HepG2 (cell line): ENCODE data around the gene GADD45GIP1. TPM values are rescaled to one million over a fixed set of nuclear protein-coding genes. Genes with fewer than 3 reads are reported as not detected.

Experiments
- BCL6 ChIP-seq: IDR thresholded peaks from 2 replicates; pipeline ENCODE4 v1.6.1; 2016; ENCODE audit warnings: missing genetic modification reagents, missing compliant biosample characterization
- HCFC1 ChIP-seq: fragments of 150-350 bp; IDR thresholded peaks from 2 replicates; pipeline ENCODE4 v1.6.1; 2014; ENCODE audit warnings: low read depth, low read length
- HNF4G ChIP-seq, 2 experiments: sonication (generic) in 1 of 2; formaldehyde crosslinking in 1 of 2; IDR thresholded peaks; 2 replicates each; pipeline versions ENCODE4 v1.4.0 to v1.6.1; 2011 to 2020; ENCODE audit warnings: borderline replicate concordance in 2 of 2, low read depth in 2 of 2, mild to moderate bottlenecking in 2 of 2, low read length in 1 of 2, missing genetic modification reagents in 1 of 2, moderate library complexity in 1 of 2
- KMT2B ChIP-seq: IDR thresholded peaks from 2 replicates; pipeline ENCODE4 v1.6.1; 2016; ENCODE audit warnings: missing genetic modification reagents, missing compliant biosample characterization
- PAWR ChIP-seq: sonication (generic); formaldehyde crosslinking; IDR thresholded peaks from 2 replicates; pipeline ENCODE4 v1.4.0; 2020; ENCODE audit warnings: missing genetic modification reagents, mild to moderate bottlenecking, borderline replicate concordance
- ZNF142 ChIP-seq: sonication (generic); formaldehyde crosslinking; IDR thresholded peaks from 2 replicates; pipeline ENCODE4 v1.4.0; 2020; ENCODE audit warnings: missing genetic modification reagents
- ZNF589 ChIP-seq: sonication (generic); formaldehyde crosslinking; conservative IDR thresholded peaks from 2 replicates; pipeline ENCODE4 v1.8.0; 2022; ENCODE audit warnings: mild to moderate bottlenecking, moderate library complexity, missing genetic modification reagents
- ZNF660 ChIP-seq: sonication (generic); formaldehyde crosslinking; IDR thresholded peaks from 2 replicates; pipeline ENCODE4 v1.5.1; 2020; ENCODE audit warnings: mild to moderate bottlenecking, low read depth, missing genetic modification reagents, borderline replicate concordance
- ZNF678 ChIP-seq: sonication (generic); formaldehyde crosslinking; IDR thresholded peaks from 2 replicates; pipeline ENCODE4 v1.4.0; 2020; ENCODE audit warnings: mild to moderate bottlenecking, missing genetic modification reagents
- ZSCAN9 ChIP-seq: IDR thresholded peaks from 2 replicates; pipeline ENCODE4 v1.6.1; 2016; ENCODE audit warnings: borderline replicate concordance
- polyA plus RNA-seq, 8 experiments: library from polyadenylated mRNA; depleted of rRNA in 3 of 8; stranded (reverse) in 7 of 8; unstranded in 1 of 8; fragments of >200 nt; fragmentation: Illumina TruSeq in 4 of 8; extraction: Trizol in 4 of 8; gene quantifications; 2 replicates each; pipeline versions ENCODE4 v1.2.1 to v1.2.3, GENCODE V29; 2011 to 2016; ENCODE audit warnings: low read depth in 4 of 8, missing spikeins in 1 of 8, mixed read lengths in 1 of 8; ENCODE audit not compliant: insufficient read depth in 1 of 8
- total RNA-seq, 5 experiments: library from RNA; depleted of rRNA; stranded (reverse); fragments of >200 nt; fragmentation: Illumina TruSeq; extraction: Trizol; gene quantifications; 2 replicates each; pipeline ENCODE4 v1.2.3, GENCODE V29; 2016; ENCODE audit warnings: low read depth in 1 of 5
- TF ChIP-seq, protein P1 (sequence below): sonication (generic); formaldehyde crosslinking; conservative IDR thresholded peaks from 2 replicates; pipeline ENCODE4 v1.4.0; 2020; ENCODE audit warnings: missing genetic modification reagents
- TF ChIP-seq, protein P2 (sequence below): sonication (generic); formaldehyde crosslinking; IDR thresholded peaks from 2 replicates; pipeline ENCODE4 v1.4.0; 2020; ENCODE audit warnings: missing genetic modification reagents
- TF ChIP-seq, protein P3 (sequence below): sonication (generic); formaldehyde crosslinking; IDR thresholded peaks from 2 replicates; pipeline ENCODE4 v1.5.0; 2020; ENCODE audit warnings: mild to moderate bottlenecking, missing genetic modification reagents

GADD45GIP1 gene
- total and polyA plus RNA-seq, 2 of the 13 experiments (the other 11 are each of a cell fraction or from before 2014, with no cell fraction given): 24.6 to 30.7 TPM

GRCh38 chr19:12956446-12957388 is at the start of gene GADD45GIP1 (continued):
- TF ChIP-seq ZNF142 (CRISPR knock-in tag) (peak; percentile 71; the same call in 1 of the 2 replicates), ZNF589 (CRISPR knock-in tag) (no peak), ZSCAN9 (CRISPR knock-in tag) (no peak), HNF4G (IDR thresholded peaks at IDR 0.05; ENCODE audit: borderline replicate concordance, low read depth, low read length) (no peak), HNF4G (CRISPR knock-in tag; IDR thresholded peaks at IDR 0.05; ENCODE audit: borderline replicate concordance, low read depth) (no peak), PAWR (CRISPR knock-in tag) (no peak), ZNF678 (CRISPR knock-in tag) (no peak), KMT2B (CRISPR knock-in tag) (peak; percentile 54; the same call in 1 of the 2 replicates), HCFC1 (peak; percentile 45; the same call in 1 of the 2 replicates), ZNF660 (no peak), BCL6 (CRISPR knock-in tag) (no peak)
- TF ChIP-seq, protein P1, sequence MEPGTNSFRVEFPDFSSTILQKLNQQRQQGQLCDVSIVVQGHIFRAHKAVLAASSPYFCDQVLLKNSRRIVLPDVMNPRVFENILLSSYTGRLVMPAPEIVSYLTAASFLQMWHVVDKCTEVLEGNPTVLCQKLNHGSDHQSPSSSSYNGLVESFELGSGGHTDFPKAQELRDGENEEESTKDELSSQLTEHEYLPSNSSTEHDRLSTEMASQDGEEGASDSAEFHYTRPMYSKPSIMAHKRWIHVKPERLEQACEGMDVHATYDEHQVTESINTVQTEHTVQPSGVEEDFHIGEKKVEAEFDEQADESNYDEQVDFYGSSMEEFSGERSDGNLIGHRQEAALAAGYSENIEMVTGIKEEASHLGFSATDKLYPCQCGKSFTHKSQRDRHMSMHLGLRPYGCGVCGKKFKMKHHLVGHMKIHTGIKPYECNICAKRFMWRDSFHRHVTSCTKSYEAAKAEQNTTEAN: no peak
- TF ChIP-seq, protein P2, sequence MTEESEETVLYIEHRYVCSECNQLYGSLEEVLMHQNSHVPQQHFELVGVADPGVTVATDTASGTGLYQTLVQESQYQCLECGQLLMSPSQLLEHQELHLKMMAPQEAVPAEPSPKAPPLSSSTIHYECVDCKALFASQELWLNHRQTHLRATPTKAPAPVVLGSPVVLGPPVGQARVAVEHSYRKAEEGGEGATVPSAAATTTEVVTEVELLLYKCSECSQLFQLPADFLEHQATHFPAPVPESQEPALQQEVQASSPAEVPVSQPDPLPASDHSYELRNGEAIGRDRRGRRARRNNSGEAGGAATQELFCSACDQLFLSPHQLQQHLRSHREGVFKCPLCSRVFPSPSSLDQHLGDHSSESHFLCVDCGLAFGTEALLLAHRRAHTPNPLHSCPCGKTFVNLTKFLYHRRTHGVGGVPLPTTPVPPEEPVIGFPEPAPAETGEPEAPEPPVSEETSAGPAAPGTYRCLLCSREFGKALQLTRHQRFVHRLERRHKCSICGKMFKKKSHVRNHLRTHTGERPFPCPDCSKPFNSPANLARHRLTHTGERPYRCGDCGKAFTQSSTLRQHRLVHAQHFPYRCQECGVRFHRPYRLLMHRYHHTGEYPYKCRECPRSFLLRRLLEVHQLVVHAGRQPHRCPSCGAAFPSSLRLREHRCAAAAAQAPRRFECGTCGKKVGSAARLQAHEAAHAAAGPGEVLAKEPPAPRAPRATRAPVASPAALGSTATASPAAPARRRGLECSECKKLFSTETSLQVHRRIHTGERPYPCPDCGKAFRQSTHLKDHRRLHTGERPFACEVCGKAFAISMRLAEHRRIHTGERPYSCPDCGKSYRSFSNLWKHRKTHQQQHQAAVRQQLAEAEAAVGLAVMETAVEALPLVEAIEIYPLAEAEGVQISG: peak; percentile 69
- TF ChIP-seq, protein P3, sequence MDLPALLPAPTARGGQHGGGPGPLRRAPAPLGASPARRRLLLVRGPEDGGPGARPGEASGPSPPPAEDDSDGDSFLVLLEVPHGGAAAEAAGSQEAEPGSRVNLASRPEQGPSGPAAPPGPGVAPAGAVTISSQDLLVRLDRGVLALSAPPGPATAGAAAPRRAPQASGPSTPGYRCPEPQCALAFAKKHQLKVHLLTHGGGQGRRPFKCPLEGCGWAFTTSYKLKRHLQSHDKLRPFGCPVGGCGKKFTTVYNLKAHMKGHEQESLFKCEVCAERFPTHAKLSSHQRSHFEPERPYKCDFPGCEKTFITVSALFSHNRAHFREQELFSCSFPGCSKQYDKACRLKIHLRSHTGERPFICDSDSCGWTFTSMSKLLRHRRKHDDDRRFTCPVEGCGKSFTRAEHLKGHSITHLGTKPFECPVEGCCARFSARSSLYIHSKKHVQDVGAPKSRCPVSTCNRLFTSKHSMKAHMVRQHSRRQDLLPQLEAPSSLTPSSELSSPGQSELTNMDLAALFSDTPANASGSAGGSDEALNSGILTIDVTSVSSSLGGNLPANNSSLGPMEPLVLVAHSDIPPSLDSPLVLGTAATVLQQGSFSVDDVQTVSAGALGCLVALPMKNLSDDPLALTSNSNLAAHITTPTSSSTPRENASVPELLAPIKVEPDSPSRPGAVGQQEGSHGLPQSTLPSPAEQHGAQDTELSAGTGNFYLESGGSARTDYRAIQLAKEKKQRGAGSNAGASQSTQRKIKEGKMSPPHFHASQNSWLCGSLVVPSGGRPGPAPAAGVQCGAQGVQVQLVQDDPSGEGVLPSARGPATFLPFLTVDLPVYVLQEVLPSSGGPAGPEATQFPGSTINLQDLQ (CRISPR knock-in tag): 0 out of 2 replicates have a peak, but pooled peaks have one; percentile 65
